GM21367 (cell line): ENCODE results near the gene VPS26C.
A peak's percentile ranks its signal among the peaks of the same experiment; 100 is the strongest.

ENCODE experiments used
- ATAC-seq: cut with Tn5 transposase; IDR thresholded peaks from one replicate; pipeline ENCODE4 v1.9.1; 2021; ENCODE audit not compliant: unreplicated experiment

Gene VPS26C

DNA sequence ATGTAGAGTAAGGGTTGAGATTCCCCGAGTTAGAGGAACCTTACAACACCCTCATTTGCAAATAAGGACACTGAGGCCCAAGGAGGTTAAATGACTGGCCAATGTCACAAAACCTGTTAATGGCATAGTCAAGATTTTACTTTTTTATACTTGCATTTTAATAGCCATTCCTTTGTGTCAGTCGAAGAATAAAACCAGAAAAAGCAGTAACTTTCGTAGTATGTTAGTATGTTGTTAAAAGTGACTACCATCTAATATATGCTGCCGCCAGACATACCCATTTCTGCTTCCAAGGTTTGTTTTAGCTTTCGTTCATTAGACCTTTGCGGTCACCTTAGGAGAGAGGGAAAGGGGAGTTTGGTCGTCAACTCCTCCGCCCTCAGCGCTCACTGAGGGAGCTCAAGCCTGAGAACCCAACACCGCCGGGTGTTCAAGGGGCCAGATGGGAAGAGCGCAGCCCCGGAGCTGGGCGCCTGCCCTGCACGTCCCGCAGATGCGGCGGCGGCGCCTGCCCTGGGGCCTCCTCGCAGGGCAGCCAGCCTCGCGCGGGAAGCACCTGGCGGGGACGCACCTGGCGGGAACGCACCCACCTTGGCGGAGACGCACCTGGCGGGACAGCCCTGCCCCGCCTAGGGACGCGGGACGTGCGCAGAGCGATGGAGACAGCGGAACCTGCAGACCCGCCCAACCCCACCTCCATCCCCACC lies 466 bp downstream of the VPS26C start:
- ATAC-seq, result peak; percentile 7

DNA sequence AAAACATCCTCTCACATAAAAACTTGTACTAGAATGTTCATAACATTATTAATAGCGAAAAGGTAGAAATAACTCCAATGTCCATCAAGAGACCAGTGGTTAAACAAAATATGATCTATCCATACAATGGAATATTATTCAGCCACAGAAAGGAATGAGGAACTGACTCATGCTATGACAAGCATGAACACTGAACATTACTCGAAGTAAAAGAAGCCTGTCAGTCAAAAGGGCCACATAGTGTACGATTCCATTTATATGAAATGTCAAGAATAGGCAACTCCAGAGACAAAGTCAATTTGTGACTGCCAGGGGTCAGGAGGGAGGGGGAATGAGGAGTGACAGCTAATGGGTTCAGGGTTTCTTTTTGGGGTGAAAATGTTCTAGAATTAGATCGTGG lies 2.3 kb downstream of the VPS26C start:
- ATAC-seq, result no peak

DNA sequence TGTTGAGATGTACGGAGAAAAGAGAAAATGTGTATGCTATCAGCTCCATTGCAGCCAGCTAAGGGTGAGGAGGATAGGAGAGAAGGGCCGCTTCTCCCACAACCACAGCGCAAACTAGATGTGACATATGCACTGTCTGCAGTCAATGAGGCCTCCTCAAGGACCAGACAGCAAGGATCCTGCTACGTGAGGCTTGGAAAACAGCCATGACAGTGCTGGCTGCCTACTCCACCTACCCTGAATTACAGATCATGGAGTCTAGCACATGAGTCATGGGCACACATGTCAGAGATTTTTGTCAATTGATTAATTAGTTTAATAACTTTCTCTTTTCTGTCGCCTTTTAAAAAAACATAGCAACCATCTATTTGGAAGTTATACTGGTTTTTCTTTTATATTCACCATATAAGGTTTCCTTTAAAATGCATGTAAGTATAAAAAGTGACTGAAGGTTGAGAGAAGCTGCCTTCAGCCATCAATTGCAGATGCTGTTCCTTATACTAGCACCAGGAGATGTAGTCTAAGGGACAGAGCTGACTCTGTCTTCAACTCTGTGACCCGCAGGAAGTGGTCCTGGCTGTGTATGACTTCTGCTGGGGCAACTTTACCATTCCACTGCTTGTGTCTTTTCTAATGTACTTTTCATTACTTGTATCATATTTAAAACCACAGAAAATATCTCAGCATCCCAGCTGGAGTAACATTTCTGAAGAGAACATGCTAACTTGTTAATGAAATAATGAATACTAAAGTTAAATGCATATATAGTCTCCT lies 3.1 kb downstream of the VPS26C start:
- ATAC-seq, result no peak

DNA sequence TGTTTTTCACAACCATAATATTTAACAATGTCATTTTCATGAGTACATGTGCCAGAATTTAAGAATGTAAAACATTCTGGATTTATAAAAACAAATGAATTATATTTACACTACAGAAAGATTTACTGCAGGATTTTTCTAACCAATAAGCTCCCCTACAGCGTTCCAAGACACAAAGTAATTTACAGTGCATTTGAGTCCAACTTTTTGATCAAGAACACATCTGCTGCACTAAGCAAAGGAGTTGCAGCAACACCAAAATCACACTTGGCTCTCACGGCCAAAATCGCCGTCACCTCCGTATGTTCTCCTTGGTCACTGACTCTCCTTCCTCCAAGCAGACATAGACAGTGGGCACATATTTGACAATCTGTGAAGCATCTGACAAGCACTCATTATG lies 7.7 kb downstream of the VPS26C start:
- ATAC-seq, result no peak

DNA sequence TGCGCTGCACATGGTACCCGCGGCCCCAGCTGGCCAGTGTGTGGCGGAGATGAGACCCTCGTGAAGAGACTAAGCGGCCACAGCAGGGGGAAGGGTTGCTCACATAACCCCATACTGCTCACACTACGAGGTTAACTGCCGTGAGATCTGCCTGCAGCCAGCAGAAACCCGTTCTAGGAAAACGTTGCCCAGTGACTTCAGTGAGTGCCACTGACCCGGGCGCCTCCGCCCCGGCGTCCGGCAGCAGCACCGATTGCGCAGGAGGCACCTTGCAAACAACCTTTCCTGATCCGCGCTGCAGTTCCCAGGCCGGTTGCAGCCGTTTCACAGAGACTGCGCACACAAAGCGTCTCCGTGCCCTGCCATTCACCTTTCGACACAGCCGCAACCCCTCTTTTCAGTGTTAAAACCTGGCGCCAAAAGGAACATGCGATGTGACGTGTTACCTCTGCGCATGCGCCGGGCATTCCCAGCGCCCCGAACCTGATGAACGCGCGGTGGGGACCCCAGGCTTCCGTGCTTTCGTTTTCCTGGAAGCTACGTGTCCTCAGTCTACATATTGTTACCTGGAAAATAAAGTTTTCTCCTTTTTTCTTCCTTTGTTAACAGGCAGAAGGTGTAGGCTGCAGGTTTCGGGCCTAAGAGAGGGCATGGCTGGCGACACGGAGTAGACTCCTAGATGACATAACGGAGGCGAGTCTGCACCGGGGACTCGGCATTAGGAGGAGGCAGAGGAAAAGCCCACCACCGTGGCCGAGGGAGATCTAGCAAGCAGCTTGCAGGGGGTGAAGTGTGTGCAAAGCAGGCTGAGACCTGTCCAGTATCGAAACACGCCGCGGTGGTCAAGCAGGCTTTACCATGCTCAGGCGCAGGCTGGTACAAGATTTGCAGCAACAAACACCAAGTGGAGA lies 8.9 kb downstream of the VPS26C start:
- peak; percentile 56 for ATAC-seq

DNA sequence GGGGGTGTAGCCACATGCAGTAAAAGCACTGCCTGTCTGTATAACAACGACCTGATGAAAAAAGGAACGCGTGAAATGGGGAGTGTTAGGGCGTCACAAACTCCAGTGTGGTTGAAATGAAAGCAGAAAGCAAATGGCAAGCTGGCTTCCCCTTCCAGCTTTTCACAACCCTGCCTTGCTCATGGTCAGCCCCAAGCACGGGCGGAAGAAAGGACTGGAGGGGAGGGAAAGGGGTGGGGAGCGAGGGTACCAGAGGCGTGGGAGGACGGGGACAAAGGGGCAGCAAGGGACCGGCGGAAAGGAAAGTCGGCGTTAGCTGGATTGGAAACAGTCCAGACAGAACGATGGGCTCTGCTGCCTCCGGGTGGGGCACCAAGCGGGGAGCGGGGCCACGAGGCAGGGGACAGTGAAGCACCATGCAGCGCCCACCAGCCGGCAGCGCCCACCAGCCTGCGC lies 9.6 kb downstream of the VPS26C start:
- peak; percentile 17 for ATAC-seq

DNA sequence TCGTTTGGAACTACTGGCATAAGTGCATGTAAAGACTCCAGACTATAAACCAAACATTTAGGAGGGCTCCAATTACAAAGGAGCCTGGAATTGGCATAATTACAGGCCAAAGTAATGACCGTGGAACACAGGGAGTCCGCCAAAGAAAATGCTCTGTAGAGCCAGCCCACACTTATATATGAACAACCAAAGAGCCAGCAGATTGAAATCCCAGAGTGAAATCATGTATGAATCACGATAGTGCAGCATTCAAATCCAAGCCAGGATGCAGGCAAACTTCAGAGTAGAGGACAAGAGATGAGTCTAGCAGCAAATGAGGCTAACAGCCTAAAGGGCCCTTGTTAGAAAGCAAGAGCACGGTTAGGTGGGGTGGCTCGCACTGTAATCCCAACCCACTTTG lies 13.1 kb downstream of the VPS26C start:
- ATAC-seq, result no peak

DNA sequence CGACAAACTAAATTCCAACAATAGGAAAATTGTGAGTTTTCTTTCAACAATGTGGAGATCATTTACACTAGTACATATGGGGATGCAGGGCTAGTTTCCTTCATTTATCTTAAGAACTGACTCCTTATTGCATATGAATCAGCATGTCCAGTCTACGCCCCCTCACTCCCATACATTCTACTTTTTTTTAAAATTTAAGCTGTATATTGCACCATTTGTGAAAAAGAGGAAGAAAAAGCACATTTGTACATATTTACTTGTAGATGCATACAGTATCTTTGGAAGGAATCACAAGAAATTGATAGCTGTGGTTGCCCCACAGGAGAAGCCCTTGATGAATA lies 15.9 kb downstream of the VPS26C start:
- ATAC-seq, result no peak

DNA sequence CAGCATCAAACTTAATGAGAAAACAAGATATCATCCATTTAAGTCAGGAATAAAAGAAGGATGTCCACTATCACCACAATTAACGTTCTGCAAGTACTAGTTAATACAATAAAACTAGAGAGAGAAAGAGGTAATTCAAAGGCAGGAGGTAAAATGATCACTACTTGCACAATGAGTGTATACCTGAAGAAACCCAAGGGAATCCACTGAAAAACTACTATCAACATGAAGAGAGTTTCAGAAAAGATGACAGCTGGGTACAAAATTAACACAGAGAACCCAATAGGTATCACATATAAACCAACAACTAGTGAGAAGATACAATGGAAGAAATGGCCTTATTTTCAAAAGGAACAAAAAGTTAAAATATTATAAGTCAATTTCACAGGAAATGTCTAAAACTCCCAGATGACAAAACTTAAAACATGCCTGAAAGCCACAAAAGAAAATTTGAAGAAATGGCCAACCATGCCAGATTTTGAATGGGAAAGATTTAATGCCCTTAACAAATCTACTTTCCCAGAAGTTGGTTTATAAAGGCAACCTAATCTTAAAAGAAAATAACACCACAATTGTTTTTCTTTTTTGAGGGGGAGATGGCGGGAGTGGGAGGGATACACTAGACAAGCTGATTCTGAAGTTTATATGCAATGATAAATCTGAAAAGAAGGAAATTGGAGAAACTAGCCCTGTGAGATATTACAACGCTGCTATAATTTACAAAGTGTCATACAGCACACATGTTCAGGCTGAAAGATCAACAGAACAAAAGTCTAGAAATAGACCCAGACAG lies 17.8 kb downstream of the VPS26C start:
- no peak for ATAC-seq

DNA sequence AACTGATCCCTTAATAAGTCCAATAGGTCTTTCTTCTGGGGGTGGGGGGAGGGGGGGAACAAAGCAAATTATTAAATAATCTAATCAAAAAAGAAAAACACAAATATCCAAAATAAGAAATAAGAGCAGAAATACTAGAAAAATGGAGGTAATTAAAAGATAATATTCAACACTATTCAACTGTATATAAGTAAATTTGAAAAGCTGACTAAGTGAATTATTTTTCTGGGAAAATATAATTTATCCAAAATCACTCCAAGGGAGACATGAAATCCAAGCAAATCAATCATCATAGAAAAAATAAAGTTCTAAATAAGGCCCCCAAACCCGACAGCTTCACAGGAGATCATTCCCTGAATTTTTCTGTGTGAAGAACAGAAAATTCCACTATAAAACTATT lies 18.8 kb downstream of the VPS26C start:
- ATAC-seq, result no peak

DNA sequence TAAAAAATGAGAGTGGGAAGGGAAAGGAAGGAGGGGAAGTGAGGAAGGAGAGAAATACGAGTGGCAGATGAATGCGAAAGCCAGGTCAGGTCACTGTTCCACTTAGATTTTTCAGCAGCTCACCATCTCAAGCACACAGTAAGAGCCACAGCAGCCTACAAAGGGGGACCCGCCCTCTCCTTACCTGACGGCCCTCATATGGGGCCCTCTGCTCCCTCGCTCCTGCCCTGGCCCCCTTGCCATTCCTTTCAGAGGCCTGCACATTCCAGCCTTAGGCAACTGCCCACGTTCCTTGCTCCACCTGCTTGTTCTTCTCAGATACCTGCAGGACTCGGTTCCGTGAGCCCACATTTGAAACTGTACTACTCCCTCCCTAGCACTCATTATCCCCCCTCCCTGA lies 22.0 kb downstream of the VPS26C start:
- ATAC-seq, result no peak

DNA sequence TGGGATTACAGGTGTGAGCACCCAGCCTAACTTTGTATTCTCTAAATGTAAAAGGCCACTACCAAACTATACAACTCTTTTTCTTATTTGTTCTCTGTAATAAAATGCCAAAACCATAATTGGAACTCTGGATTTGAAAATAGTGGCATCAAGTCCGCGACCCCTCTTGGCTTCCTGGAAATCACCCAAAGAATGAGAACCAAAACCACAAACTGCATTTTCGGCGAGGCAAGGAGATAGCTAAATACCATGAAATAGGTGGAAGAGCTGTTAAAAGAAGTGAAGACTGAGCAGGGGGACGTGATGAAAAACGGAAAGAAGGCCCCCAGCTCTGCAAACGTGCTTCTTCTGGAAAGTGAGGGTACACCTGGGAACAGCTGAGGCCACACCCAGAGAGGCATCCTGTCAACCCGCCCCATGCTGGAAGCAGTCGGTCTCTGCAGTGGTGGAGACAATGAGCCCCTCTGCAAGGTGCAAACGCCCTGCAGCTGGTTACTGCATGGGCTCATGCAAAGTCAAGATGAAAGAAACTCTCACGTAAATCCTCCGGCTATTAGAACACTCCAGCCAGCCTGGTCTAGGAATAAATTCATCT lies 22.5 kb downstream of the VPS26C start:
- ATAC-seq, result no peak

DNA sequence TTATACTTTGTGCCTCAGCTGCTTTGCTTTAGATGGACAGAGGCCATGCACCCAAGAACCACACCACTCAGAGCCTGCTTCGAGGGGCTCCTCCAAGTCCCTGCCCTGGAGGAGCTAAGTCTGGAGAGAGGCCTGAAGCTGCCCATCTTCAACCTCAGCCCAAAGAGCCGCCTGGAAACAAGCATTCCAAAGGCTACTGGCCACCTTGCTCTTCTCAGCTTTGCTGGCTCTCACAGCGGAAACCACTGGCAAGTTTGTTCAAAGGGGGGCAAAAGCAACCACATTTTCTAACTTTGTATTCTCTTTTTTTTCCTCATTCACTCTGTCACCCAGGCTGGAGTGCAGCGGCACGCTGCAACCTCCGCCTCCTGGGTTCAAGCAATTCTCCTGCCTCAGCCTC lies 23.2 kb downstream of the VPS26C start:
- no peak for ATAC-seq

DNA sequence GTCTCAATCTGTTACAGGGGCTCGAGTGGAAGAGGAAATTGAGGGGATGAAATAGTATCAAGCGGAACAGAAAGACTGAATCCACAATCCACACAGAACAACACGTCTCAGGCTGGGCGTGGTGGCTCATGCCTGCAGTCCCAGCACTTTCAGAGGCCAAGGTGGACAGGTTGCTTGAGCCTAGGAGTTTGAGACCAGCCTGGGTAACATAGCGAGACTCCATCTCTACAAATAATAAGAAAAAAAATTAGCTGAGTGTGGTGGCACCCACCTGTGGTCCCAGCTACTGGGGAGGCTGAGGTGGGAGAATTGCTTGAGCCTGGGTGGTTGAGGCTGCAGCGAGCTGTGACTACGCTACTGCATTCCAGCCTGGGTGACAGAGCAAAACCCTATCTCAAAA lies 25.7 kb downstream of the VPS26C start:
- ATAC-seq, result no peak

DNA sequence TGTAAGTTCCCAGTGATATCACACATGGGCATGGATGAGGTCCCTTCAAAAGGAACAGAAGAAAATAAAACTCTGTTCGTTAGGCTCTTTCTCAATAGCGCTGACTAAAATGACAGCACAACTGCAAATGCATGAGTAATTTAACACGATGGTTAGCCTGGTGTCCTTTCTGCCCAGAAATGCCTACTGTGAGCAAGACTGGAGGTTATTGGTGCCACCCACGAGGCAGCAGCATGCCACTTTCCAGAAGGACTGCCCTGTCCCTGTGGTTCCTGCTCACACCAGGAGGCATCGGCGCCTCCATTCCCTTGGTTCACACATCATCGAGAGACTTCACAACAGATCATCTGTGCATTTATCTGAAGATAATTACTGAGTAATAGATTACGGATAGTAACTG lies 26.2 kb downstream of the VPS26C start:
- no peak for ATAC-seq

DNA sequence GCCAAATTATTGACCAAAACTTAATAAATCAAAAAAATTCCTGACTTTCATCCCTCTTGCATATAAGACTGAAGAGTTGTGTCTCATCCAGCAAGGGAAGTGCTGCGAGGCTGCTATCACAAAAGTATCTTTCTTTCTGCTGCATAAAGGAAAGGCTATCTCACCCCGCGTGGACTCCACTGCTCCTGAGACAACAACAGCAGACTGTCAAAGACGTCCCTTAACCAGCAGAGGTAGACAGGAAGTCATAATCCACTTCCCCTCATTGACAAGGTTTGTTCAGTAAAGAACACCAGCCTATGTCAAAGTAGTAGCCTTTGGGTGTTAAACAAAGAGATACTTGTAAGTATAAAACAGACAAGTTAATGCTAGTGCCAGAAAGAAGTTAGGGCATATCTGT lies 29.4 kb downstream of the VPS26C start:
- no peak for ATAC-seq

DNA sequence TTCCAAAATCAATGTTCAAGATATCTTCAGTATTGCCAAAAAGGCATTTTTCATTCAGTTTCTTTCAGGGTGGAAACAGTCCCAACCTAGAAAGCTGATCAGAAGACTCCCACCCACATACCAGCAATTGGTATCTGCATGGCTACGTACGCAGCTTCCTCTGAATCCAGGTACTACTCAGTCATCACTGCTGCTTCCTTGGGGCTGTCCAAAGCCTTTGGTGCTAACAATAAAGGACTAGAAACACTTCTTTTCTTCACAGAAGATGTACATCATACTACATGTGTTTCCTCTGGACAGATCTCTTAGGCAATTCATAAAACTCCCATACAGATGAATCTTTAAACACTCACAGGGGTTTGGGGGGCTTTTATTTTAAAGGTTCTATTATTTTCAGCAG lies 29.8 kb downstream of the VPS26C start:
- ATAC-seq, result no peak

DNA sequence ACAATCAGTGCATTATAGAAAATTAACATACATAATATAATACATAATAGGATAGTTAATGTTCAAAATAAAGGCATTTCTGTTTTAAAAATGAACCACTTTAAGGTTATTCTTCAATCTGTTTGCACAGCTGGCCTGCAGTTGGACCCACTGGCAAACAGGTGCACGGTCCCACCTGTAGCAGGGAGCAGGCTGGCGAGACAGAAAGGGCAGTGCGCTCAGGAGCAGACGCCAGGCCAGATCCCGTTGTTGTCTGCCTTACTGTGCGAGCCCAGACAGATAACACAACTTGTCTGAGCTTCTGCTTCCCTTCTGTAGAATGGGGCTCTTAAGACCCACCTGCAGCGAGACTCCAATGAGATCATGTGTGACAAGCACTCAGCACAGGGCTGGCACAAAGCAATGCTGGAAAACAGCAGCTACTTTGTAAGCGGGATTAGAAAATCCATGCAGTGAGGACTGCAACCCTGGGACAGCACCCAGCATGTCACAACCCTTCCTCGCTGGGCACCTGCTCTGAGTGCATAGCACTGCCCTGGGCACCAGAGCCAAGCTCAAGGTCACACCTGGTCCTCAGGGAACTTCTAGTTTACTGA lies 33.5 kb downstream of the VPS26C start:
- ATAC-seq, result no peak

DNA sequence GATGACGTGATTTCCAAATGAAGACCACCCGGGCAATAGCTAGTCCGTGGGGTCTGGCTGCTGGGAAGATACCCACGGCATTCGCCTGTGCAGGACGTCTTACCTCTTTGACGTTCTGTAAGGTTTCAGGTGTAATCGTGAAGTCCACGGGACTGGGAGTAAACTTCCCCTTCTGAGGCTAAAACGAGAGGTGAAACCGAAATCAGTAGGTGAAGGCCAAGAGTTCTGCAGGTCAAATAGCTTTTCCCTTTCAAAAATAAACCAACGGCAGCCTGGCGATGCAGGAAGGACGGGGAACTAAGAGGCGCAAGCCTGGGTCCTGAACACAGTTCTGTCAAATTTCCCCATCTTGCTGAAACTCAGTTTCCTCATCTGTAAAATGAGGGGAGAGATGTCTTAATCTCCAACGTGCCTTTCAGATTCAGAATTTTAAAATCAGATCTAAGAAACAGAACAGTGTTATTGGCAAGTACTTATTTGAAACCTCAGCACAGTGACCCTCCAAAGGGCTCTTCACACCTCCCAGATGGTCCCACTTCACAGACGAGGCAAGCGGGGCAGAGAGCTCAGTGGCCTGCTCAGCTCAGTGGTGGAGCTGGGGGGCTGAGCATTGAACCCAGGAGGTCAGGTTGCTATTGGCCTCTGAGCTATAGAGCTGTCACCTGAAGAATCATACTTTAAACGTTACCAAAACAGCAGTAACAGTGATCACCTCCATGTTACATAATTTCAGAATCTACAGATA lies 34.7 kb downstream of the VPS26C start:
- peak; percentile 65 for ATAC-seq
